Epidermal melanocyte (primary cell): ENCODE measurements around the gene PGGHG.

Source experiments
- DNase-seq: peaks from one replicate; pipeline ENCODE4 v3.0.0; 2011; ENCODE audit warnings: low spot score; ENCODE audit not compliant: insufficient read length

PGGHG gene

DNA sequence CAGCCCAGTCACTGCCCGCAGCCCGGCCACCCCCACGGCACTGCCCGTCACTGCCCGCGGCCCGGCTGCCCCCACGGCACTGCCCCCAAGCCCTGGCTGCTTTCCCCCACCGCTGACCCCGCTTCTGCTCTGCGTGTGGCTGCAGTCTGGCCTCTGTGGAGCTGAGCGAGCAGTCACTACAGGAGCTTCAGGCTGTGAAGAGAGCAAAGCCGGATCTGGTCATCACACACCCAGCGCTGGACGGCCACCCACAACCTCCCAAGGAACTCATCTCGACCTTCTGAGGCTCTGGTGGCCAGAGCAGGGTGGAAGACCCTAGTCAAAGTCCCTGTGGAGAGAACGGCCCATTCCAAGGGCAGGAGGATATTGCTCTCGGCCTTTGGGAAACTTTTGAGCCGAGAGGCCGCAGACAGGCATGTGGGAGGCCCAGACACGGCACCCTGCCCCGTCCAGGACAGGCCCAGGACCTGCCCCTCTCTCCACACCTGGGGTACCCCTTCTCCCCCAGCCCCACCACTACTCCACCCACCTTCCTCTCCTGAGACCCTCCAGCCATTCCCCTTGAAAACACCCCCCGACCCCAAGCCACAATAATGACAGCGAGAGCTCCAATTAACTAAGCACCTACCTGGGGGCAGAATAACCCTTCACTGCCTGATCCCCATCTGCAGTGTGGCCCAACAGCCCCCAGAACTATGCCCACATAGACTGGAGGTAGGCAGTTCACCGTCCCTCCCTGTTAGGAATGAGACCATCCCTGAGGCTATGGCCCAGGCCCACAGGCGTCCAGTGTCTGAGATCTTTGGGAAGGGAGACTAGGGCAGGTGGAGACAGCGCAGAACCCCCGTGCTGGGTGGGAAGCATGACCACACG, 3.7 kb upstream of the PGGHG start:
- DNase-seq = peak; percentile 11

GRCh38 chr11:285894-286220, 3.1 kb upstream of the PGGHG start:
- DNase-seq = no peak

- peak; percentile 15 for DNase-seq
Measured at GRCh38 chr11:286977-287820, 1.7 kb upstream of the PGGHG start.

- peak; percentile 10 for DNase-seq
Measured at GRCh38 chr11:287821-288477, 977 bp upstream of the PGGHG start.

GRCh38 chr11:289398-289711, 429 bp downstream of the PGGHG start:
- no peak for DNase-seq

DNA sequence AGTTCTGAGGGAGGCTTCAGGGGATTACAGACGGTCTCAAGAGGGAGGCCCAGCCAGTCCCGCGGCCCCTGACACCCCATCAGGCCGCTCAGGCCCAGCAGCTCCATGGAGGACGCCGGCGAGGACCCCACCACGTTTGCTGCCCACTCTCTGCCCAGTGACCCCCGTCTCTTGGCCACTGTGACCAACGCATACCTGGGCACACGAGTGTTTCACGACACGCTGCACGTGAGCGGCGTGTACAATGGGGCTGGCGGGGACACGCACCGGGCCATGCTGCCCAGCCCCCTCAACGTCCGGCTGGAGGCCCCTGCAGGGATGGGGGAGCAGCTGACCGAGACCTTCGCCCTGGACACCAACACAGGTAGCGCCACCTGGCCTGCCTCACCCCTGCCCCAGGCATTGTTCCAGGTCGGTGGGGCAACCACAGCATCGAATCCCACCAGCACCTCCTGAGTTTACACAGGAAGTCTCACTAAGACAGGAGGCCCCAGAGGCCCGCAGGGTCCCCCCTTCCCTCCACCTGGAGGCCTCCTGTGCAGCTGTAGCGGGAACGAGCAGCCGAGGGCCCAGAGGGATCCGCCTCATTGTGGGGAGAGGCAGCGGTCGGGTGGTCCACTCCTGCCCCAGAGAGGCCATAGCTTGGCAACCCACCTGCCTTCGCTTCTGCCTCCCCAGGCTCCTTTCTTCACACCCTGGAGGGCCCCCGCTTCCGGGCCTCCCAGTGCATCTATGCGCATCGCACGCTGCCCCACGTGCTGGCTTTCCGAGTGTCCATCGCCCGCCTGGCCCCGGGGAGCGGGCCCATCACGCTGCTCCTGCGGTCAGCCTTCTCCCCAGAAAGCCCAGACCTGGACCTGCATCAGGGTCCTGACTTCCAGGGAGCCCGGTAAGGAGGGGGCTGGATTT, 1.0 kb downstream of the PGGHG start:
- no peak for DNase-seq

- no peak for DNase-seq
Measured at GRCh38 chr11:290621-291231, 1.8 kb downstream of the PGGHG start.

GRCh38 chr11:291281-292210, 2.6 kb downstream of the PGGHG start:
- no peak for DNase-seq

DNA sequence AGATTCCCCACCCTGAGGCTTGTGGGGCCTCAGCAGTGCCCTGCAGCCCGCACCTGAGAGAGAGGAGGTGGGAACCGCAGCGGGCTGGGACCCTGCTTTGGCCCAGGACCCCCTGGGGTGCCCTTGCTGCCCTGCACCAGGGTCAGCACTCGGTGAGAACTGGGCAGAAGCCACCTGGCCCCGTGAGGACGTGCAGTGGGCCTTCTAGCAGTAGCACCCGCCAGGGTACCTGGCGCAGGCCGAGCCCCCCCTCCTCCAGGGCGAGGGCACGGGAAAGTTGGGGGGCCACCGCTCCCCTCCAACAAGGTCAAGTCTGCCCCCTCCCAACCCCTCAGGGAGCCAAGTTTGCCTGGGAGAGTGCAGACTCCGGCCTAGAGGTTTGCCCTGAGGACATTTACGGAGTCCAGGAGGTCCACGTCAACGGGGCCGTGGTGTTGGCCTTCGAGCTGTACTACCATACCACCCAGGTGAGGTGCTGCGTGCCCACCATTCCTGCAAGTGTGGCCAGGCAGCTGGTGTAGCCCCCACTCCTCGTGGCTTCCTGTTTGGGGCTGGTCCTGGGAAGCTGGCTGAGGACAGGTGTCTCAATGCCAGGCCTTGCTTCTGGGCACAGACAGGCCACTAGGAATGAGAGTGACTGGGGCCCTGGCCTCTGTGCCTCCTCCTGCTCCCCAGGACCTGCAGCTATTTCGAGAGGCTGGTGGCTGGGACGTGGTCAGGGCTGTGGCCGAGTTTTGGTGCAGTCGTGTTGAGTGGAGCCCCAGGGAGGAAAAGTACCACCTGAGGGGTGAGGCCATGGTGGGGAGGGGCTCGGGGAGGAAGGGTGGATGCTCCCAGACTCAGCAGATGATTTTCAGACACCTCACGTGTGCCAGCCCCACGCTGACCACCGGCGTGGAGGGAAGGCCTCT, 3.5 kb downstream of the PGGHG start:
- no peak for DNase-seq

GRCh38 chr11:293271-293851, 4.4 kb downstream of the PGGHG start:
- no peak for DNase-seq

GRCh38 chr11:293852-294661, 5.1 kb downstream of the PGGHG start:
- no peak for DNase-seq

DNA sequence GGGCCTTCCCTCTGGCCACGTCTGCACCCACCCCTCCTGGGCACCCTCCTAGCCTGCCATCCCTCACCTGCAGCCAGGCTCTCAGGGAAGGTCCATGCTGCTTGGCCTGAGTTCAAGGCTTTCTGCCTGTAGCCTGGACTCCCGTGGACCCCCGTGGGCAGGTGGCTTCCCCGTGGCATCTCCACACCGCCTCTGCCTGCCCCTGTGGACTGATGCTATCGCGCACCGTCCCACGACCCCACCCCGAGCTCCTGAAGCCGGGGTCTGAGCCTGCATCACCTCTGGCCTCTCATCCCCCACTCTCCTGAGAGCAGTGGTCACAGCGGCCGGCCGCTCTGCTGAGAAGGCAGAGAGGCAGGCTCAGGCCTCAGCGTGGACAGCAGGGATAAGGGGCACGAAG, 5.9 kb downstream of the PGGHG start:
- DNase-seq = no peak

GRCh38 chr11:295351-296170, 6.6 kb downstream of the PGGHG start:
- DNase-seq = no peak

DNA sequence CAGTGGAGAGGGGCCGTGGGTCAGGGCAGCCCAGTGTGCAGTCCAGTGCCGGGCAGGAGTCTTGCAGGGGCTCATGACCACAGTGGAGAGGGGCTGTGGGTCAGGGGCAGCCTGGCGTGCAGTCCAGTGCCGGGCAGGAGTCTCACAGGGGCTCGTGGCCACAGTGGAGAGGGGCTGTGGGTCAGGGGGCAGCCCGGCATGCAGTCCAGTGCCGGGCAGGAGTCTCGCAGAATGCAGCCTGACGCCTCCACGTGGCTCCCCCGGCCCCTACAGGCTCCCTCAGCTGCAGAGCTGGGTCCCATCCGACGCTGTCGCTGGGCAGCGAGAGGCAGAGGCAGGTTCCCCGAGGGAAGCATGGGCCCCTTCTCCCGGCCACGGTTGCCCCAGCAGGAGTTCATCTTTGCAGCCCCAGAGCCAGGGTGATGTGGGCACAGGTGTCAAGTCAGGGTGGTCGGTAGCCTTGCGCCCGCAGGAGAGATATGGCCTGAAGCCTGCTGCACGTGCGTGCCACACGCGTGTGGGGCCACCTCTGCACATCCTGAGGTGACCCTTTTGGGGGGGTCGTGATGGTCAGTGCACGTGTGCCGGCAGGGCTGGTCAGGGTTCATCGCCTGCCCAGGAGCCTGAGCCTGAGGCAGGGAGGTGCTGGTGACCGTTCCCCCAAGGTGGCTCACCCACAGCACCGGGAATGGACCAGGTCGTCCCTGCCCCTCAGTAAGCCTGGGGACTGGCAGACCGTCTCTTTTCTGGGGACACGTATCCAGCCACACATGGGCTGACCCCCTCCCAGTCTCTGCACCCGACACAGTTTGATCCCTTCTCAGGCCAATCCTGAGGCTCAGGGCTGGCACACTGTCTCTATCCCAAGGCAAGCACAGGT, 7.5 kb downstream of the PGGHG start:
- DNase-seq = no peak

DNA sequence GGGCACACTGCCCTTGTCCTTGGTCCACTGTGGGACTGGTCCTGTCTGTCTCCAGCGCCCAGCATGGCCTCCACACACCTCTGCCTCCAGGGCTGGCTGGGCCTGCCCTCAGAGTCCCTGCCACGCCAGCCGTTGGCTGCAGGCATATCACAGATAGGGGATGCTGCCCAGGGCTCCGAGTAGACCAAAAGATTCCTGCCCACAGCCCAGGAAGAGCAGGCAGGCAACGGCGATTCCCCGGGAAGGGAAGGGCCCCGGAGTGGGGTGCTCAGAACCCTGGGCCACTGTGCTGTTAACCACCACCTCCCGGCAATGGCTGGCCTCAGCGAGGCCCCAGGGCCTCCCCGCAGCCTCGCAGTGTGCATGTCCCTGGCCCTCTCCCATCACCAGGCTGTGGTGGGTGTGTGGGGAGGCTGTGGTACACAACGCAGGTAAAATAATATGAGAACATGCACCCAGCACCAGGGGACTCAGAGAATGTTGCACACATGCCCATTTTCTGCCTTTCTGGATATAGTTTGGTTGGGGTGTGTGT, 8.2 kb downstream of the PGGHG start:
- DNase-seq = no peak
